HepG2 (cell line): ENCODE results near the gene RPL36AL. TPM values are rescaled to one million over a fixed set of nuclear protein-coding genes. Genes with fewer than 3 reads are reported as not detected.
A peak's percentile ranks its signal among the peaks of the same experiment; 100 is the strongest.

Experiments
- ARHGAP35 ChIP-seq: sonication (generic); formaldehyde crosslinking; IDR thresholded peaks from 2 replicates; pipeline ENCODE4 v1.9.0; 2022; ENCODE audit warnings: mild to moderate bottlenecking, inconsistent platforms, moderate library complexity, missing genetic modification reagents, borderline replicate concordance
- ATF7 ChIP-seq, 2 experiments: fragments of 450-650 bp in 1 of 2; sonication (generic) in 1 of 2; formaldehyde crosslinking in 1 of 2; IDR thresholded peaks; 2 replicates each; pipeline versions ENCODE4 v1.4.0 to v1.6.1; 2016 to 2020; ENCODE audit warnings: antibody characterized with exemption in 1 of 2, mild to moderate bottlenecking in 1 of 2, missing genetic modification reagents in 1 of 2
- CAMTA2 ChIP-seq: sonication (generic); formaldehyde crosslinking; IDR thresholded peaks from 2 replicates; pipeline ENCODE4 v1.4.0; 2020; ENCODE audit warnings: mild to moderate bottlenecking, missing genetic modification reagents, borderline replicate concordance
- CBX5 ChIP-seq: sonication (generic); formaldehyde crosslinking; IDR thresholded peaks from 2 replicates; pipeline ENCODE4 v1.4.0; 2020; ENCODE audit warnings: missing genetic modification reagents, borderline replicate concordance
- GMEB2 ChIP-seq: IDR thresholded peaks from 2 replicates; pipeline ENCODE4 v1.6.1; 2016; ENCODE audit warnings: missing biosample characterization, missing genetic modification reagents, low read depth
- HNRNPUL1 ChIP-seq: fragments of 200-400 bp; formaldehyde crosslinking; IDR thresholded peaks from 2 replicates; pipeline ENCODE4 v1.6.1; 2017; ENCODE audit warnings: low read depth, mild to moderate bottlenecking, low read length, moderate library complexity
- KDM5A ChIP-seq: fragments of 200-600 bp; sonication (generic); IDR thresholded peaks from 2 replicates; pipeline ENCODE4 v1.7.0; 2018; ENCODE audit warnings: antibody characterized with exemption, mild to moderate bottlenecking, low read length, borderline replicate concordance
- MTA3 ChIP-seq: sonication (generic); formaldehyde crosslinking; IDR thresholded peaks from 2 replicates; pipeline ENCODE4 v1.4.0; 2020; ENCODE audit warnings: missing genetic modification reagents
- NFIB ChIP-seq: sonication (generic); formaldehyde crosslinking; IDR thresholded peaks from 2 replicates; pipeline ENCODE4 v1.9.0; 2021; ENCODE audit warnings: missing genetic modification reagents, mild to moderate bottlenecking, borderline replicate concordance
- PHF5A ChIP-seq: IDR thresholded peaks from one replicate; pipeline ENCODE4 v1.6.1; 2018; ENCODE audit warnings: low read depth, missing genetic modification reagents; ENCODE audit not compliant: unreplicated experiment
- RFX5 ChIP-seq: IDR thresholded peaks from 2 replicates; pipeline ENCODE4 v1.6.1; 2011; ENCODE audit warnings: low read depth, low read length, improper control_type of control experiment
- RXRB ChIP-seq: IDR thresholded peaks from 2 replicates; pipeline ENCODE4 v1.6.1; 2016; ENCODE audit warnings: borderline replicate concordance, missing genetic modification reagents, missing compliant biosample characterization
- SALL1 ChIP-seq: sonication (generic); formaldehyde crosslinking; IDR thresholded peaks from 2 replicates; pipeline ENCODE4 v1.8.0; 2022; ENCODE audit warnings: mild to moderate bottlenecking, missing genetic modification reagents
- SCMH1 ChIP-seq: sonication (generic); formaldehyde crosslinking; IDR thresholded peaks from 2 replicates; pipeline ENCODE4 v1.9.0; 2021; ENCODE audit warnings: missing genetic modification reagents, mild to moderate bottlenecking, borderline replicate concordance
- TBL1XR1 ChIP-seq: fragments of 150-350 bp; IDR thresholded peaks from 2 replicates; pipeline ENCODE4 v1.6.1; 2014; ENCODE audit warnings: borderline replicate concordance, low read length; ENCODE audit not compliant: partially characterized antibody
- TBX2 ChIP-seq: sonication (generic); formaldehyde crosslinking; IDR thresholded peaks from 2 replicates; pipeline ENCODE4 v1.5.0; 2020; ENCODE audit warnings: missing genetic modification reagents, mild to moderate bottlenecking, borderline replicate concordance
- TFAP4 ChIP-seq: sonication (generic); IDR thresholded peaks from 2 replicates; pipeline ENCODE4 v1.6.1; 2016; ENCODE audit warnings: low read depth, borderline replicate concordance
- ZBTB21 ChIP-seq: sonication (generic); formaldehyde crosslinking; IDR thresholded peaks from 2 replicates; pipeline ENCODE4 v1.4.0; 2020; ENCODE audit warnings: missing genetic modification reagents
- ZBTB3 ChIP-seq: sonication (generic); formaldehyde crosslinking; IDR thresholded peaks from 2 replicates; pipeline ENCODE4 v1.4.0; 2020; ENCODE audit warnings: low read depth, mild to moderate bottlenecking, moderate library complexity, missing genetic modification reagents, borderline replicate concordance
- ZNF615 ChIP-seq: sonication (generic); formaldehyde crosslinking; IDR thresholded peaks from 2 replicates; pipeline ENCODE4 v1.5.0; 2020; ENCODE audit warnings: mild to moderate bottlenecking, missing genetic modification reagents, borderline replicate concordance
- ZNF841 ChIP-seq: sonication (generic); formaldehyde crosslinking; IDR thresholded peaks from 2 replicates; pipeline ENCODE4 v1.8.1; 2023; ENCODE audit warnings: missing genetic modification reagents, borderline replicate concordance
- ZSCAN9 ChIP-seq: IDR thresholded peaks from 2 replicates; pipeline ENCODE4 v1.6.1; 2016; ENCODE audit warnings: borderline replicate concordance
- polyA plus RNA-seq, 8 experiments: library from polyadenylated mRNA; depleted of rRNA in 3 of 8; stranded (reverse) in 7 of 8; unstranded in 1 of 8; fragments of >200 nt; fragmentation: Illumina TruSeq in 4 of 8; extraction: Trizol in 4 of 8; gene quantifications; 2 replicates each; pipeline versions ENCODE4 v1.2.1 to v1.2.3, GENCODE V29; 2011 to 2016; ENCODE audit warnings: low read depth in 4 of 8, missing spikeins in 1 of 8, mixed read lengths in 1 of 8; ENCODE audit not compliant: insufficient read depth in 1 of 8
- total RNA-seq, 5 experiments: library from RNA; depleted of rRNA; stranded (reverse); fragments of >200 nt; fragmentation: Illumina TruSeq; extraction: Trizol; gene quantifications; 2 replicates each; pipeline ENCODE4 v1.2.3, GENCODE V29; 2016; ENCODE audit warnings: low read depth in 1 of 5
- TF ChIP-seq, protein P1 (sequence below): sonication (generic); formaldehyde crosslinking; IDR thresholded peaks from 2 replicates; pipeline ENCODE4 v1.4.0; 2020; ENCODE audit warnings: low read depth, missing genetic modification reagents

Gene RPL36AL
- total and polyA plus RNA-seq, 2 of the 13 experiments (the other 11 are each of a cell fraction or from before 2014, with no cell fraction given) = 90.0 to 294 TPM

GRCh38 chr14:49585803-49586672 is 34.4 kb downstream of the RPL36AL start, which contains the start of gene RPS29 (continued):
- TF ChIP-seq ARHGAP35 (CRISPR knock-in tag) (0 out of 2 replicates have a peak, but pooled peaks have one; percentile 45), NFIB (CRISPR knock-in tag) (no peak), CAMTA2 (0 out of 2 replicates have a peak, but pooled peaks have one; percentile 15), ATF7 (IDR thresholded peaks at IDR 0.05) (peak; percentile 100), ATF7 (CRISPR knock-in tag; IDR thresholded peaks at IDR 0.05) (peak; percentile 99), ZNF615 (CRISPR knock-in tag) (no peak; the same call in 1 of the 2 replicates), RXRB (CRISPR knock-in tag) (peak; percentile 10; the same call in 1 of the 2 replicates), ZBTB3 (no peak), GMEB2 (CRISPR knock-in tag) (no peak), ZBTB21 (CRISPR knock-in tag) (0 out of 2 replicates have a peak, but pooled peaks have one; percentile 69), KDM5A (peak; percentile 78; the same call in 1 of the 2 replicates), RFX5 (peak; percentile 77), HNRNPUL1 (no peak), ZSCAN9 (no peak), MTA3 (no peak), SCMH1 (CRISPR knock-in tag) (no peak), SALL1 (CRISPR knock-in tag) (peak; percentile 87), CBX5 (CRISPR knock-in tag) (no peak; the same call in 1 of the 2 replicates), TBL1XR1 (no peak), PHF5A (CRISPR knock-in tag) (peak; percentile 8), TBX2 (peak; percentile 56; the same call in 1 of the 2 replicates), ZNF841 (CRISPR knock-in tag) (no peak), TFAP4 (no peak)
- TF ChIP-seq, protein P1, sequence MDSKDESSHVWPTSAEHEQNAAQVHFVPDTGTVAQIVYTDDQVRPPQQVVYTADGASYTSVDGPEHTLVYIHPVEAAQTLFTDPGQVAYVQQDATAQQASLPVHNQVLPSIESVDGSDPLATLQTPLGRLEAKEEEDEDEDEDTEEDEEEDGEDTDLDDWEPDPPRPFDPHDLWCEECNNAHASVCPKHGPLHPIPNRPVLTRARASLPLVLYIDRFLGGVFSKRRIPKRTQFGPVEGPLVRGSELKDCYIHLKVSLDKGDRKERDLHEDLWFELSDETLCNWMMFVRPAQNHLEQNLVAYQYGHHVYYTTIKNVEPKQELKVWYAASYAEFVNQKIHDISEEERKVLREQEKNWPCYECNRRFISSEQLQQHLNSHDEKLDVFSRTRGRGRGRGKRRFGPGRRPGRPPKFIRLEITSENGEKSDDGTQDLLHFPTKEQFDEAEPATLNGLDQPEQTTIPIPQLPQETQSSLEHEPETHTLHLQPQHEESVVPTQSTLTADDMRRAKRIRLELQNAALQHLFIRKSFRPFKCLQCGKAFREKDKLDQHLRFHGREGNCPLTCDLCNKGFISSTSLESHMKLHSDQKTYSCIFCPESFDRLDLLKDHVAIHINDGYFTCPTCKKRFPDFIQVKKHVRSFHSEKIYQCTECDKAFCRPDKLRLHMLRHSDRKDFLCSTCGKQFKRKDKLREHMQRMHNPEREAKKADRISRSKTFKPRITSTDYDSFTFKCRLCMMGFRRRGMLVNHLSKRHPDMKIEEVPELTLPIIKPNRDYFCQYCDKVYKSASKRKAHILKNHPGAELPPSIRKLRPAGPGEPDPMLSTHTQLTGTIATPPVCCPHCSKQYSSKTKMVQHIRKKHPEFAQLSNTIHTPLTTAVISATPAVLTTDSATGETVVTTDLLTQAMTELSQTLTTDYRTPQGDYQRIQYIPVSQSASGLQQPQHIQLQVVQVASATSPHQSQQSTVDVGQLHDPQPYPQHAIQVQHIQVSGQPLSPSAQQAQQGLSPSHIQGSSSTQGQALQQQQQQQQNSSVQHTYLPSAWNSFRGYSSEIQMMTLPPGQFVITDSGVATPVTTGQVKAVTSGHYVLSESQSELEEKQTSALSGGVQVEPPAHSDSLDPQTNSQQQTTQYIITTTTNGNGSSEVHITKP (CRISPR knock-in tag) = peak; percentile 79; the same call in 1 of the 2 replicates
